HPDE6-E6E7 (cell line): ENCODE results near the gene ZBTB49.
A peak's percentile ranks its signal among the peaks of the same experiment; 100 is the strongest.
"Not testable (repeated sequence)": the region's sequence is repeated elsewhere in the genome, so short reads cannot be mapped to it uniquely, and the experiment has no call there.

ENCODE experiments used
- DNase-seq: peaks from one replicate; pipeline ENCODE4 v3.0.0; 2011; ENCODE audit warnings: missing footprints; ENCODE audit errors: extremely low spot score

Gene ZBTB49

GRCh38 chr4:4323705-4324534 lies 33.9 kb downstream of the ZBTB49 start:
- DNase-seq = no peak

GRCh38 chr4:4325321-4325720 lies 35.3 kb downstream of the ZBTB49 start:
- no peak for DNase-seq

GRCh38 chr4:4326166-4326565 lies 36.1 kb downstream of the ZBTB49 start:
- no peak for DNase-seq

GRCh38 chr4:4327652-4328121 lies 37.6 kb downstream of the ZBTB49 start:
- no peak for DNase-seq

GRCh38 chr4:4328206-4328605 lies 38.2 kb downstream of the ZBTB49 start:
- no peak for DNase-seq

- DNase-seq = no peak
Observed at GRCh38 chr4:4328840-4329239, 38.8 kb downstream of the ZBTB49 start.

- no peak for DNase-seq
Observed at GRCh38 chr4:4329496-4329895, 39.4 kb downstream of the ZBTB49 start.

- no peak for DNase-seq
Observed at GRCh38 chr4:4330794-4331193, 40.7 kb downstream of the ZBTB49 start.

- DNase-seq = no peak
Observed at GRCh38 chr4:4332529-4332928, 42.5 kb downstream of the ZBTB49 start.

- DNase-seq = no peak
Observed at GRCh38 chr4:4333265-4333706, 43.2 kb downstream of the ZBTB49 start.

GRCh38 chr4:4334798-4335520 lies 44.9 kb downstream of the ZBTB49 start:
- peak; percentile 21 for DNase-seq

GRCh38 chr4:4338210-4339001 lies 48.4 kb downstream of the ZBTB49 start:
- DNase-seq = no peak

GRCh38 chr4:4339504-4340085 lies 49.5 kb downstream of the ZBTB49 start:
- no peak for DNase-seq

GRCh38 chr4:4341861-4342650 lies 52.0 kb downstream of the ZBTB49 start:
- no peak for DNase-seq

GRCh38 chr4:4343038-4343437 lies 53.0 kb downstream of the ZBTB49 start:
- no peak for DNase-seq

- DNase-seq = no peak
Observed at GRCh38 chr4:4344915-4345527, 55.0 kb downstream of the ZBTB49 start.

- no peak for DNase-seq
Observed at GRCh38 chr4:4347585-4347984, 57.5 kb downstream of the ZBTB49 start.

- not testable (repeated sequence) for DNase-seq
Observed at GRCh38 chr4:4348585-4348984, 58.5 kb downstream of the ZBTB49 start.

- no peak for DNase-seq
Observed at GRCh38 chr4:4349867-4350266, 59.8 kb downstream of the ZBTB49 start.

- DNase-seq = no peak
Observed at GRCh38 chr4:4350909-4351308, 60.9 kb downstream of the ZBTB49 start.
